HG03135 (cell line): ENCODE results near the gene CCS.
"Not testable (repeated sequence)": the region's sequence is repeated elsewhere in the genome, so short reads cannot be mapped to it uniquely, and the experiment has no call there.

Experiments
- ATAC-seq: cut with Tn5 transposase; IDR thresholded peaks from one replicate; pipeline ENCODE4 v1.9.1; 2021; ENCODE audit warnings: mild to moderate bottlenecking, moderate library complexity; ENCODE audit not compliant: unreplicated experiment

CCS gene

GRCh38 chr11:66561178-66561974, 31.6 kb upstream of the CCS start:
- ATAC-seq: no peak

DNA sequence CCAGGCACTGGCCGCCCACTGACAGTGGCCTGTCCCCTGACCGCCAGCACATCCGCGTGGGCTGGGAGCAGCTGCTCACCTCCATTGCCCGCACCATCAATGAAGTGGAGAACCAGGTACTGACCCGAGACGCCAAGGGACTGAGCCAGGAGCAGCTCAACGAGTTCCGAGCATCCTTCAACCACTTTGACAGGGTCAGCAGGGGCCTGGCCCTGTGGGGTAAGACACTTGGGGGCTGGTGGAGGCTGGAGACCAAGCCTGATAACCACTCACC, 31.1 kb upstream of the CCS start:
- no peak for ATAC-seq

DNA sequence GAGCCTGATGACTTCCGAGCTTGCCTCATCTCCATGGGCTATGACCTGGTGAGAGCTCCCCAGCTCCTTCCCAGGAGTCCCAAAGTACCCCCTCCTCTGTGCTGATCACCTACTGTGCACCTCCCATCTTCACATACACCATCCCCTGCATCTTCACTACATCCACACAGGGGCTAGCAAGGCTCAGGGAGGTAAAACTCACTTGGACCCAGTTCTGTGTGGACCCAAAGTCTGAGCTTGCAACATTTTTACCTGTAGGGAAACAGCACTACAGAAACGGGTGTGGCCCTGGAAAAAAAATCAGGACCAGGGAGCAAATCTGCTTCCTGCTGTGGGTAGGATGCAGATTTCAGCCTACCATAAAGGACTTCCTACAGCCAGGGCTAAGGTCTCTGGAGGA, 30.7 kb upstream of the CCS start:
- no peak for ATAC-seq

- no peak for ATAC-seq
Observed at GRCh38 chr11:66562907-66563583, 29.9 kb upstream of the CCS start.

DNA sequence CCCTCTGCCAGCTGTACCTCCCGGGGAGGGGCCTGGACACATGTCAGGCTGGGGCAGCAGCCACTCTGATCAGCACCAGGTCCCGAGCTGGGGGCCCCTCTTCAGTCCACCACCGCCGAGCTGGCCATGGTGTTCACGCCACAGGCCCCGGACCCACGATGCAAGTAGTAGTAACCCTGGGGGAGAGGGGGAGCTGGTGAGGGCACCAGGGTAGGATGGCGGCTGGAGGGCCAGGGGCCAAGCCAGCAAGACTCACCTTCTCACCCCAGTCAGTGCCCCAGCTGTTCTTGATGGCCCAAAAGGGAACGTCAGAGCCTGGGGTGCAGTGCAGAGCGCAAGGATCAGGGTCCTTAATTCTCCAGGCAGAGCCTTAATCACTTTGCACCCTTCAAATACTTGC, 29.2 kb upstream of the CCS start:
- ATAC-seq: no peak

DNA sequence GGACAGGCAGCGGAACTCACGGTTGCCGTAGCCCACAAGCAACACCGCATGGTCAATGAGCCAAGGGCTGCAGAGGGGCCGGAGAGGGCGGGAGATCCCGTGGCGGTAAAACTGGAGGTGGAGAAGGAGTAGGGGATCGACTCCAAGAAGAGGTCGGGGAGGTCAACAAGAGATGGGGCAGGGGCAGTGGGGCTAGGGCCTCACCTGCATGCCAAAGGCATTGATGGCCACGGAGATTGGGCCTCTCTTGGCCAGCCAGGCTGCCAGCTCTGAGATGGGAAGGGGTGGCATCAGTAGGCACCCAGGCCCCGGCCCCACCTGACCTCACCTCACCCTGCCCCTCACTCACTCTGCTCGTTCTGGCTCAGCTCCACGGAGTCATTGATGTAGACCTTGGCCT, 28.4 kb upstream of the CCS start:
- ATAC-seq: no peak

GRCh38 chr11:66564984-66565383, 28.0 kb upstream of the CCS start:
- ATAC-seq: no peak

- no peak for ATAC-seq
Observed at GRCh38 chr11:66566221-66566620, 26.8 kb upstream of the CCS start.

DNA sequence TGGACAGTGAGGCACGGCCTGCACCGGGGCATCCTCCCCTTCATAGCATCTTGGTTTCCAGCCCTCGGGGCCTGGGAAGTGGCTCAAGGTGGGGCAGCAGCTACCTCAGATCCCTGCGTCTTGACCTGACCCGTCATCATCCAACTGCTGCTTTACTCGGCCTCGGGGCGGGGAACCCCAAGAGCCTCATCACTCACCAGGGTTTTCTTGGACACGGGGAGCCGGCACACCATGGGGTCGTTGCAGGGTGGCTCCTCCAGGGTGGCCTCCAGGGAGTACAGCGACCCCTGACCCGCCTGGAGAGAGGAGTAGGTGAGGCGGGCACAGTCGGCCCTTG, 25.2 kb upstream of the CCS start:
- ATAC-seq: no peak

DNA sequence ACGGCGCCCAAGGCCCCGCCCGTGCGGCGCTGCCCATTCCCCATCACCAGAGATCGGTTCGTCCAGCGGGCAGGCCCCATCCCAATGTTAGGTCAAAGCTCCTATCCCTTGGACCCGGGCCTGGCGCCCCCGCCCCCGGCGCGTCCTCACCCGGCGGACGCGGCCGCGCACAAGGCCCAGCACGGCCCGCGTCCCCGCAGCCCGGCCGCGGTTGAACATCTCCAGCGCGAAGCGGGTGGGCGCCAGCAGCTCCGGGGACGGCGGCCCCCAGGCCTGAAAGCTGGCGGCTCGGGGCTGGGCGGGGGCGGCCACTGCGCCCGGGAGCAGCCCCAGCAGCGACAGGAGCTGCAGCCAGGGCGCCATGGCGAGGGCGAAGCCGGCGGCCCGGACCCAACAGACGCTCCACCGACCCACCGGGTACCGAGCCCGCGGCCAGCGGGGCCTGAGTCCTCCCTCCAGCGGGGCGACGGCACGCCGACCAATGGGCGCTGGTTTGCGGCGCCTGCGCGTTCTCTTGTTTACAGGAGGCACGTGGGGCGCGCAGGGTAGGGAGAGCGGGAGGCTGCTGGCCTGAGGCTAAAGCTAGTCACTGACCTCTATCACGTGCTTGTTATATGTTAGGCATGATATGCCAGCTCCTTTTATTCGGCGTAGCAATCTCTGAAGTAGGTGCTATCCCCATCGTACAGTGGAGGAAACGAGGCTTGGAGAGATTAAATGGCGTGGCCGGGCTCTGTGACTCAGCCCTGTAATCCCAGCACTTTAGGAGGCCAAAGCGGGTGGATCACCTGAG, 24.7 kb upstream of the CCS start, which contains the start of gene CTSF:
TSS of gene CTSF (minus strand) at position 483 of the 793 bp plus-strand sequence. CDS start at position 363, 120 bp downstream.
- ATAC-seq: no peak

DNA sequence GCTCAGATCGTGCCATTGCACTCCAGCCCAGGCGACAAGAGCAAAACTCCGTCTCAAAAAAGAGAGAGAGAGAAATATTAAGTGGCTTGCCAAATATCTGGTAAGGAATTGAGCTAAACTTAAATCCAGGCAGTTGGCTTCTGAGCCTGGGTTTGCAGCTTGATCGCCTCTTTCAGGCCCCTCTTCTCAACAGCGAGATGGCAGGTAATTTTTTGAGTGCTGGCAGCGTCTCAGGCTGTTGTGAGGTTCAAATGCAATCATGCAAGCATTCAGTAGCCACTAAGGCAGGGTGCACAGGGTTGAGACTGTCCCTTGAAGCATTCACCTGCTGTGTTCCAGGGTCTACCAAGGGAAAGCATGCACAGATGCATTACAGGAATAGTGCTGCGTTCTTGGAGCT, 23.9 kb upstream of the CCS start:
- no peak for ATAC-seq

GRCh38 chr11:66570079-66570849, 22.7 kb upstream of the CCS start:
- no peak for ATAC-seq

DNA sequence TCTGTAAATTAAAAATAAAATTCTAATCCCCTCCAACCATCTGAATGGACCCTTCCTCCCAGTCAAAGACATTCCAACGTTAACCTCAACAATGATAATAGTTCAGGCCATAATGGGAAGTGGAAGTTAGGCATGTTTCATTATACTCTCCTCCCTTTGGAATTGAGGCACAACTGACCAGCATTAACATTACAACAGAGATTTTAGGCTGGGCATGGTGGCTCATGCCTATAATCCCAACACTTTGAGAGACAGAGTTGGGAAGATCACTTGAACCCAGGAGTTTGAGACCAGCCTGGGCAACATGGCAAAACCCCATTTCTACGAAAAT, 22.2 kb upstream of the CCS start:
- ATAC-seq: no peak

- no peak for ATAC-seq
Observed at GRCh38 chr11:66579017-66579606, 13.9 kb upstream of the CCS start.

DNA sequence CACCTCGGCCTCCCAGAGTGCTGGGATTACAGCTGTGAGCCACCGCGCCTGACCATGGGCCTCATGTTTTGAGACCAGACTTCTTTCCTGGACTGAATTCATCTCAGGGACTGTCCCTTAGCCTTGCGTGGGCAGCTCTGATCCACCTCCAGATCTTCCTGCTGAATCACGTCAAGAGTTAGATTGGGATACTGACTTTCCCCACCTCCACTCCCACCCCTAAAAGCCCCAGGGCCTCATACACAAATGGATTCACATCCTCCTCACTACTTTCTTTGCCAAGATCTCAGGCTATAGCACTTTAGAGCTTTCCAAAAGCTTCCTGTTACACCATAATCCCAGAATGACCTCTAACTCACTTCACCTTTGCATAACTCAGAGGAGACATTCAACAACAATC, 12.2 kb upstream of the CCS start:
- no peak for ATAC-seq

DNA sequence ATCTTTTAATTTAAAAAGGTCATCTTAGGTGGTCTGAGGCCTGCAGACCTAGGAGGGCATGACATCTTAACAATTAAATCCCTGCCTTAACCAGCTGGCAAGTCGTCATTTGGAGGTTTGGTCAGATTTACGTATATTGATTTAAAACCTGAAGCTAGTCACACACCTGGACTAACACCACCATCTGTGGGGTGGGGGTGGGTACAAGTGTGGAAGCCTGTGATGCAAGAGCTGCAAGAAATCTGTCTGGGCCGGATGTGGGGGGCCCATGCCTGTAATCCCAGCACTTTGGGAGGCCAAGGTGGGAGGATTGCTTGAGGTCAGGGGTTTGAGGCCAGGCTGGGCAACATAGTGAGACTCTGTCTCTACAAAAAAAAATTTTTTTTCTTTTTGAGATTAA, 11.7 kb upstream of the CCS start:
- ATAC-seq: no peak

DNA sequence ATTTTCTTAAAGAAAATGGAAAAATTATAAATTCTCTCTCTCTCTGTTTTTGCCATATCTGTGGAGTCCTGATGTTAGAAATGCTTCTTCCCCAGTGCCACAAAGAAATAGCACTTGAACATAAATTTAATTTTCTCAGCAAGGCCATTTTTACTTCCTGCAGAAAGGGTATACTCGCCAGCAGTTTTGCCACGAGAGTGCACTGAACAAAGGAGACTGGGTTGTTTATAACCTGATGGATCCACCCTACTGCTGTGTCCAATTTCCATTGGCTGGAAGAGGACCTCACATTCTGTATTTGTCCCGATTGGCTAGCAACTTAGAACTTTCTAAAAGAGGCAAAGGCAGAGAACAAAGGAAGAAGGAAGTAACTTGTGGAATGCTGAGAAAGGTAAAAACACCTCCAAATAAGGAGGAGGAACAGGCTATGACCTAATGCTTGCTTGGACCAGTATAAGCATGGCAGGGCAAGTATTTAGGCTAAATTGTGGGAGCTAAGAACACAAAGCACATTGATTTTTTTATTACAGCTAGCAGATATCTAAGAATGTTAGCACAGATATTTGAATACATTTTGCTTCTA, 10.3 kb upstream of the CCS start:
- not testable (repeated sequence) for ATAC-seq

GRCh38 chr11:66585447-66585846, 7.5 kb upstream of the CCS start:
- not testable (repeated sequence) for ATAC-seq

GRCh38 chr11:66586136-66586535, 6.8 kb upstream of the CCS start:
- ATAC-seq: no peak

GRCh38 chr11:66589315-66589714, 3.7 kb upstream of the CCS start:
- not testable (repeated sequence) for ATAC-seq
